PC-9 (cell line): ENCODE data around the gene IL1RAPL1.

Experiments used
- EZH2 ChIP-seq: fragments of 200-600 bp; sonication (generic); IDR thresholded peaks from 2 replicates; pipeline ENCODE4 v1.8.0; 2017; ENCODE audit warnings: antibody characterized with exemption, low read depth
- TF ChIP-seq, protein P1 (sequence below): fragments of 200-600 bp; sonication (generic); conservative IDR thresholded peaks from 2 replicates; pipeline ENCODE4 v1.6.1; 2017; ENCODE audit warnings: mixed run types, antibody characterized with exemption, mild to moderate bottlenecking, moderate library complexity

DNA sequence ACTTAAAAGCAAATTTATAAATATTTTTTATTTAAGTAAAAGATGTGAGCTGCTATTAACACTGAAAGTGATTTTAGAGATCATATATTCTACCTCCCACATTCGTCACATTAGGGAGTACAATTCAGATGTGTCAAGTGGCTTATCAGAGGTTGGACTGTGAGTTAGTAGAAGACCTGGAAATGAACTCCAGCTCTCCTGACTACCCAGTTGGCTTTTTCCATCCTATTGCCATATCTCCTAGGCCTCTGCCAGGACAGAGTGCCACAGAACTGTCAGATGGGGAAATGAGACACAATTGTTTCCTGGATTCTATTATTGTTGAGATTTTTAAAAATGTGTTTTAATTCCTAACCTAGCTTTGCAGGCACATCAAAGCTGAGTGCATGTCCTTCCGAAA is 994.0 kb downstream of the IL1RAPL1 start:
- TF ChIP-seq, protein P1, sequence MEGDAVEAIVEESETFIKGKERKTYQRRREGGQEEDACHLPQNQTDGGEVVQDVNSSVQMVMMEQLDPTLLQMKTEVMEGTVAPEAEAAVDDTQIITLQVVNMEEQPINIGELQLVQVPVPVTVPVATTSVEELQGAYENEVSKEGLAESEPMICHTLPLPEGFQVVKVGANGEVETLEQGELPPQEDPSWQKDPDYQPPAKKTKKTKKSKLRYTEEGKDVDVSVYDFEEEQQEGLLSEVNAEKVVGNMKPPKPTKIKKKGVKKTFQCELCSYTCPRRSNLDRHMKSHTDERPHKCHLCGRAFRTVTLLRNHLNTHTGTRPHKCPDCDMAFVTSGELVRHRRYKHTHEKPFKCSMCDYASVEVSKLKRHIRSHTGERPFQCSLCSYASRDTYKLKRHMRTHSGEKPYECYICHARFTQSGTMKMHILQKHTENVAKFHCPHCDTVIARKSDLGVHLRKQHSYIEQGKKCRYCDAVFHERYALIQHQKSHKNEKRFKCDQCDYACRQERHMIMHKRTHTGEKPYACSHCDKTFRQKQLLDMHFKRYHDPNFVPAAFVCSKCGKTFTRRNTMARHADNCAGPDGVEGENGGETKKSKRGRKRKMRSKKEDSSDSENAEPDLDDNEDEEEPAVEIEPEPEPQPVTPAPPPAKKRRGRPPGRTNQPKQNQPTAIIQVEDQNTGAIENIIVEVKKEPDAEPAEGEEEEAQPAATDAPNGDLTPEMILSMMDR: no peak
- TF ChIP-seq EZH2: no peak
